Cardiac muscle cell (in vitro differentiated cells and primary cell): ENCODE measurements around the gene OAF. TPM values are rescaled to one million over a fixed set of nuclear protein-coding genes. Genes with fewer than 3 reads are reported as not detected.
A peak's percentile ranks its signal among the peaks of the same experiment; 100 is the strongest.

Experiments used
- DNase-seq, 2 donors: peaks; one replicate each; pipeline versions ENCODE4 v3.0.0 to v3.0.0-alpha.2; 2010 to 2017; ENCODE audit warnings: low read depth in 1 of 2, low spot score in 1 of 2
- H3K27ac ChIP-seq: fragments of 200-600 bp; sonication (generic); 2 replicates; pipeline ENCODE4 v1.5.1; 2016
- H3K27me3 ChIP-seq: fragments of 200-600 bp; sonication (generic); 2 replicates; pipeline ENCODE4 v1.6.0; 2016; ENCODE audit warnings: control low read depth
- H3K36me3 ChIP-seq: fragments of 200-600 bp; sonication (generic); 2 replicates; pipeline ENCODE4 v1.5.1; 2016; ENCODE audit warnings: control low read depth
- H3K4me1 ChIP-seq: fragments of 200-600 bp; sonication (generic); 2 replicates; pipeline ENCODE4 v1.8.1; 2017; ENCODE audit warnings: low read depth, mild to moderate bottlenecking, mixed run types
- H3K4me3 ChIP-seq: fragments of 200-600 bp; sonication (generic); 2 replicates; pipeline ENCODE4 v1.5.1; 2016; ENCODE audit warnings: mild to moderate bottlenecking
- H3K9me3 ChIP-seq: fragments of 200-600 bp; sonication (generic); 2 replicates; pipeline ENCODE4 v1.5.1; 2017; ENCODE audit warnings: low read depth, mild to moderate bottlenecking, control low read depth
- polyA plus RNA-seq: library from polyadenylated mRNA; unstranded; fragments of >200 nt; fragmentation: Nextera tagmentation; extraction: Ambion mirVana; gene quantifications from 2 replicates; pipeline ENCODE4 v1.2.1, GENCODE V29; 2016
- total RNA-seq: library from RNA; depleted of rRNA; stranded (reverse); fragments of >200 nt; gene quantifications from 2 replicates; pipeline ENCODE4 v1.2.3, GENCODE V29; 2016
- TF ChIP-seq, protein P1 (sequence below): IDR thresholded peaks from 2 replicates; pipeline ENCODE4 v1.5.1; 2012; ENCODE audit warnings: low read depth, mild to moderate bottlenecking, low read length

The OAF gene
- total and polyA plus RNA-seq, 2 experiments from 2014 or later, result 11.3 to 12.0 TPM

GRCh38 chr11:120200677-120201076 lies 10.2 kb upstream of the OAF start:
- Histone ChIP-seq H3K27me3 (peaks cover 41% of the 10 kb centered on the region), H3K36me3 (no peaks in the 10 kb centered on the region), H3K4me3 (no peak overlapping the region), H3K4me1 (no peaks in the 10 kb centered on the region), H3K27ac (no peak overlapping the region), H3K9me3 (no peaks in the 10 kb centered on the region)
- DNase-seq, result no peak
- TF ChIP-seq, protein P1, sequence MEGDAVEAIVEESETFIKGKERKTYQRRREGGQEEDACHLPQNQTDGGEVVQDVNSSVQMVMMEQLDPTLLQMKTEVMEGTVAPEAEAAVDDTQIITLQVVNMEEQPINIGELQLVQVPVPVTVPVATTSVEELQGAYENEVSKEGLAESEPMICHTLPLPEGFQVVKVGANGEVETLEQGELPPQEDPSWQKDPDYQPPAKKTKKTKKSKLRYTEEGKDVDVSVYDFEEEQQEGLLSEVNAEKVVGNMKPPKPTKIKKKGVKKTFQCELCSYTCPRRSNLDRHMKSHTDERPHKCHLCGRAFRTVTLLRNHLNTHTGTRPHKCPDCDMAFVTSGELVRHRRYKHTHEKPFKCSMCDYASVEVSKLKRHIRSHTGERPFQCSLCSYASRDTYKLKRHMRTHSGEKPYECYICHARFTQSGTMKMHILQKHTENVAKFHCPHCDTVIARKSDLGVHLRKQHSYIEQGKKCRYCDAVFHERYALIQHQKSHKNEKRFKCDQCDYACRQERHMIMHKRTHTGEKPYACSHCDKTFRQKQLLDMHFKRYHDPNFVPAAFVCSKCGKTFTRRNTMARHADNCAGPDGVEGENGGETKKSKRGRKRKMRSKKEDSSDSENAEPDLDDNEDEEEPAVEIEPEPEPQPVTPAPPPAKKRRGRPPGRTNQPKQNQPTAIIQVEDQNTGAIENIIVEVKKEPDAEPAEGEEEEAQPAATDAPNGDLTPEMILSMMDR, result no peak

GRCh38 chr11:120201653-120202052 lies 9.2 kb upstream of the OAF start:
- no peak overlapping the region for H3K4me3 ChIP-seq
- no peaks in the 10 kb centered on the region for H3K4me1 ChIP-seq
- peaks cover 48% of the 10 kb centered on the region for H3K27me3 ChIP-seq
- no peaks in the 10 kb centered on the region for H3K36me3 ChIP-seq
- no peaks in the 10 kb centered on the region for H3K9me3 ChIP-seq
- no peak for DNase-seq
- no peak overlapping the region for H3K27ac ChIP-seq
- TF ChIP-seq, protein P1, result no peak

DNA sequence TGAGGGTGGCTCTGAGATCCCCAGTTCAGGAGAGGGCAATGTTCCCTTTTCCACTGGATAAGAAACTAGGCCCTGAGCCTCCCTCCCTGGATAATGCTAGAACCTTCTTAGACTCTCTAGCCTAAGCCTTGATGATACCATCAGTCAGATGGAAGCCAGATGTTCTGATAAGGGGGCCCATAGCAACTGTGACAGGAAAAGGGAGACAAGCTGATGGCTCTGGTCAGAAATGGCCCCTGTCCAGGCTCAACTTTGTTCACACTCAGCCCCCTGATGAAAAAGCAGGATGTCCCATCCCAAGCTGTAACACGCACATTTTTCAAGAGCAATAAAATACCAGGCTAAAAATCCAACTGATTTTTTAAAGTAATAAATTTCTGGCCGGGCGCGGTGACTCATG lies 7.2 kb upstream of the OAF start:
- Histone ChIP-seq H3K27ac (no peak overlapping the region), H3K9me3 (no peaks in the 10 kb centered on the region), H3K36me3 (no peaks in the 10 kb centered on the region), H3K27me3 (peaks cover 56% of the 10 kb centered on the region), H3K4me3 (no peak overlapping the region), H3K4me1 (no peaks in the 10 kb centered on the region)
- DNase-seq, result no peak
- TF ChIP-seq, protein P1, result no peak

- Histone ChIP-seq H3K4me1 (no peaks in the 10 kb centered on the region), H3K27ac (no peak overlapping the region), H3K36me3 (no peaks in the 10 kb centered on the region), H3K27me3 (peaks cover 58% of the 10 kb centered on the region), H3K4me3 (no peak overlapping the region), H3K9me3 (no peaks in the 10 kb centered on the region)
- TF ChIP-seq, protein P1, result no peak
- peak in 1 of 2 donors; percentile 61 for DNase-seq
Observed at GRCh38 chr11:120205596-120206161, 5.2 kb upstream of the OAF start.

GRCh38 chr11:120207512-120207911 lies 3.3 kb upstream of the OAF start:
- Histone ChIP-seq H3K4me3 (no peak overlapping the region), H3K9me3 (no peaks in the 10 kb centered on the region), H3K27ac (no peak overlapping the region), H3K27me3 (peaks cover 61% of the 10 kb centered on the region), H3K4me1 (no peaks in the 10 kb centered on the region), H3K36me3 (no peaks in the 10 kb centered on the region)
- no peak for DNase-seq
- TF ChIP-seq, protein P1, result no peak
